ENCODE results near the gene LMF1. TPM values are rescaled to one million over a fixed set of nuclear protein-coding genes. Genes with fewer than 3 reads are reported as not detected.

Gene LMF1
- total RNA-seq, 2 donors from 2014 or later, result 86.1 to 87.5 TPM

DNA sequence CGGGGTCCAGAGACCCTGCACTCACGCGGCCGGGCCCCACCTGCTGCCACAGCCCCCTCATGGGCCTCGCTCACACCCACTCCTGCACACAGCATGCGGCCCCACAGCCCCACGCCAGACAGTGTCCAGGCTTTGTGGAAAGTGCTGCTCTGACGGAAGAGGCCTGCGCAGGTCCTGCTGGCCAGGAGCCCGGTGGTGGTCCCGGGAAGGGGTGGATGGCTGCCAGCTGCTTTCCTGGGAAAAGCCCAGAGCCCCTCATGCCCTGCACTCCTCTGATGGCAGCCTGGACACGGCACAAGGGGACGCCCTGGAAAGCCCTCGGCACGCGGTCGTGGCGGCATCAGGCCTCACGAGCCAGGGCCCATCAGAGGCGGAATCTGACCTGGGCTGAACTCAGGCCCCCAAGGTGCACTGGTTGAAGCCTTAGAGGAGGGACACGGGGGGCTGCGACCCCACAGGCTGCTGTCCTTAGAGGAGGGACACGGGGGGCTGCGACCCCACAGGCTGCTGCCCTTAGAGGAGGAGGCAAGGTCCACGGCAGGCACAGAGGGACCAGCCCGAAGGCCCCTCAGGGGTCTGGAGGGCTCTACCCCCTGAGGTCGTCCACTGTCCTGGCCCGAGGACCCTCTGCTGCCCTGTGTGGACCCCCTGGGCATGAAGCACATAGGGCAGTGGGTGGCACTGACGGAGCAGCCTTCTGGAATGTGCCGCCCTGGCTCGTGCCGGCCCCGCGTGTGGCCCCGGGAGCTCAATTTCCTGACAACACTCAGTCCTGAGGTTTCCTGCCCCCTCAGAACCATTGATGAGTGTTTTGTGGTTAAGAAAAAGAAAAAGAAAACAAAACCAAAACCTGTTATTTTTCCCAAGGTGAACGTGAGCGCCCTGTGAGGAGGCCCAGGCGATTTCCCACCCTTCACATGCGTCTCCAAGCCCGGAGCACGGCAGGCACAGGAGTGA lies 32.9 kb upstream of the LMF1 start:
- Histone ChIP-seq H3K27me3 (replicated peaks; ENCODE audit: insufficient read depth) (no peaks in the 10 kb centered on the region), H3K27ac (no peak overlapping the region), H3K4me1 (replicated peaks) (no peaks in the 10 kb centered on the region), H3K4me3 (no peak overlapping the region), H3K36me3 (no peaks in the 10 kb centered on the region), H3K9me3 (no peaks in the 10 kb centered on the region)
- intact Hi-C loops (cut with DNase I), result no loop called here
- 85% methylated on average over 34 of the region's 41 CpGs for WGBS
- TF ChIP-seq POLR2A (IDR thresholded peaks at IDR 0.05) (no peak), POLR2AphosphoS5 (IDR thresholded peaks at IDR 0.05) (no peak)
- TF ChIP-seq, protein P1, sequence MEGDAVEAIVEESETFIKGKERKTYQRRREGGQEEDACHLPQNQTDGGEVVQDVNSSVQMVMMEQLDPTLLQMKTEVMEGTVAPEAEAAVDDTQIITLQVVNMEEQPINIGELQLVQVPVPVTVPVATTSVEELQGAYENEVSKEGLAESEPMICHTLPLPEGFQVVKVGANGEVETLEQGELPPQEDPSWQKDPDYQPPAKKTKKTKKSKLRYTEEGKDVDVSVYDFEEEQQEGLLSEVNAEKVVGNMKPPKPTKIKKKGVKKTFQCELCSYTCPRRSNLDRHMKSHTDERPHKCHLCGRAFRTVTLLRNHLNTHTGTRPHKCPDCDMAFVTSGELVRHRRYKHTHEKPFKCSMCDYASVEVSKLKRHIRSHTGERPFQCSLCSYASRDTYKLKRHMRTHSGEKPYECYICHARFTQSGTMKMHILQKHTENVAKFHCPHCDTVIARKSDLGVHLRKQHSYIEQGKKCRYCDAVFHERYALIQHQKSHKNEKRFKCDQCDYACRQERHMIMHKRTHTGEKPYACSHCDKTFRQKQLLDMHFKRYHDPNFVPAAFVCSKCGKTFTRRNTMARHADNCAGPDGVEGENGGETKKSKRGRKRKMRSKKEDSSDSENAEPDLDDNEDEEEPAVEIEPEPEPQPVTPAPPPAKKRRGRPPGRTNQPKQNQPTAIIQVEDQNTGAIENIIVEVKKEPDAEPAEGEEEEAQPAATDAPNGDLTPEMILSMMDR (IDR thresholded peaks at IDR 0.05), result no peak
- DNase-seq (ENCODE audit: low spot score), result no peak

DNA sequence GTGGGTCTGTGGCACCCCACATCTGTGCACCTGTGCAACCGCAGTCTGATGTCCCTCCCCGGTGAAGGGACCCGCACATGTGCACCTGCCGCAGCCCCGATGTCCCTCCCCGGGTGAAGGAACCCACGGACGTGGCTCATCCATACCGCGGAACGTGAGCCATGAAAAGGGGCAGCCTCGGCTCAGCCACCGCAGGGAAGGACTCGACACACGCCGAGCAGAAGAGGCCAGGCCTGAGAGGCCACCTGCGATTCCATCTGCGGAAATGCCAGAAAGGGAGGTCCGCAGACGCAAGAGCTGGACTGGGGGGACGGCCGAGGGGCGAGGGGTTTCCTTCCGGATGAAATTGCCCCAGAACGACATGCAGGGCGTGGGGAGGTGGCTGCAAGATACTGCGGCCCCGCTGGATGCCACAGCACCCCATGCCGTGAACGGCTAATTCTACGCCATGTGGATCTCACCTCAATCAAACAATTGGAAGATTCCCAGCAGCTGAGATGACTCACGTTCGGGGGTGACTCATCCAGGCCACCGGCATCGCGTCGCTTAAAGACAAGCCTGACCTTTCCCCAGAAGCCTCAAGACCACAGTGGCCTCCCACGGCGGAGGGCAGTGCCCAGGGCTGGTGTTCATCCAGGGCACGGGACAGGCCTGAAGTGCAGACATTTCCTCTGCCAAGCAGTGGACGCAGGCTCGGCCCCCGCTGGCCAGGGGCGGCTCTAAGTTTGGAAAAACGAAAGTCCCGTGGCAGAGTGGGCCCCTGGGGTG lies 31.8 kb upstream of the LMF1 start:
- no peak for DNase-seq (ENCODE audit: low spot score)
- intact Hi-C loops (cut with DNase I), result no loop called here
- WGBS, result 69% methylated on average over 43 of the region's 46 CpGs
- Histone ChIP-seq H3K4me3 (no peak overlapping the region), H3K27ac (no peak overlapping the region), H3K9me3 (no peaks in the 10 kb centered on the region), H3K27me3 (replicated peaks; ENCODE audit: insufficient read depth) (no peaks in the 10 kb centered on the region), H3K36me3 (no peaks in the 10 kb centered on the region), H3K4me1 (replicated peaks) (no peaks in the 10 kb centered on the region)
- TF ChIP-seq, protein P1 (IDR thresholded peaks at IDR 0.05), result no peak
- no peak for TF ChIP-seq POLR2A (IDR thresholded peaks at IDR 0.05)
- no peak for TF ChIP-seq POLR2AphosphoS5 (IDR thresholded peaks at IDR 0.05)

DNA sequence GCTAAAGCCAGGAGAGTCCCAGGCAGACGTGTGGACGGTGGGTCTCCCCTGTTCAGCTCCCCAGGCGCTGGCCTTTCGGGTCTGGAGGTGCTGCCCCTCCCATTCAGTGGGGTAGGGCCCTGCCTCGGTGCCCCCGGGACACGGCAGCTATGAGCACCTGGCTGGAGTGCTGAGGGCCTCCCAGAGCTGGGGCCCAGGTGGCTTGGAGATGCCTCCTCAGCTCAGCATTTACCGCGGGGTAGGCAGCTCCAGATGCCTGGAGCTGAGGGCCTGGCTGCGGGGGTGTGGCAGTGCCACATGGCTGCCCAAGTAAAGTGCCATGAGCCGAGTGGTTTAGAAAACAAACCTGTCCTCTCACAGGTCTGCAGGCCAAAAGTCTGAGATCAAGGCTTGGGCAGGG lies 30.3 kb upstream of the LMF1 start:
- no peaks in the 10 kb centered on the region for H3K4me1 ChIP-seq (replicated peaks)
- H3K9me3 ChIP-seq, result no peaks in the 10 kb centered on the region
- H3K36me3 ChIP-seq, result no peaks in the 10 kb centered on the region
- H3K4me3 ChIP-seq, result no peak overlapping the region
- no peaks in the 10 kb centered on the region for H3K27me3 ChIP-seq (replicated peaks; ENCODE audit: insufficient read depth)
- WGBS, result 97% methylated on average over 6 of the region's 11 CpGs
- H3K27ac ChIP-seq, result no peak overlapping the region
- intact Hi-C loops (cut with DNase I), result no loop called here
- TF ChIP-seq POLR2A (IDR thresholded peaks at IDR 0.05) (no peak), POLR2AphosphoS5 (IDR thresholded peaks at IDR 0.05) (no peak)
- TF ChIP-seq, protein P1 (IDR thresholded peaks at IDR 0.05), result no peak
- no peak for DNase-seq (ENCODE audit: low spot score)

DNA sequence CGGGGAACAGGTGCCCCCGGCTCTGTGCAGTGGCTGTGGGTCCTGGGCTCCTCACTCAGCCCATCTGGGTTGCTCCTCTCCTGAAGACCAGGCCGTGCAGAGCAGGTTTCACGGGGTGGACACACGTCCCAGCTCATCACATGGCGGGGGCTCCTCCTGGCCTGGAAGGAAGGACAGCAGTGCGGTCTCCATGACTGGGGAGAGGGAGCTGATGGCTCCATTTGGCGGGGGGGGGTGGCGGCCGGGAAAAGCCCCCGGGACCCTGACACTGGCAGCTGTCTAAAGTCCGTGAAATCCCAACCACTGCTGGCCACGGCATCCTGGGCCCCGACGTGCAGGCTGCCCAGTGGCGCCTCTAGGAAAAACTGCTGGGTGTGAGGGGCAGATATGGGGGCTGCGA lies 29.8 kb upstream of the LMF1 start:
- Histone ChIP-seq H3K27ac (no peak overlapping the region), H3K4me1 (replicated peaks) (no peaks in the 10 kb centered on the region), H3K27me3 (replicated peaks; ENCODE audit: insufficient read depth) (no peaks in the 10 kb centered on the region), H3K36me3 (no peaks in the 10 kb centered on the region), H3K9me3 (no peaks in the 10 kb centered on the region), H3K4me3 (no peak overlapping the region)
- 86% methylated on average over 16 of the region's 17 CpGs for WGBS
- no peak for DNase-seq (ENCODE audit: low spot score)
- TF ChIP-seq, protein P1 (IDR thresholded peaks at IDR 0.05), result no peak
- TF ChIP-seq POLR2A (IDR thresholded peaks at IDR 0.05), result no peak
- intact Hi-C loops (cut with DNase I), result no loop called here

Measured in prostate gland (tissue), 2 donors.